Measurements from ENCODE around the gene SEMA3C. TPM values are rescaled to one million over a fixed set of nuclear protein-coding genes. Genes with fewer than 3 reads are reported as not detected.

The SEMA3C gene
- total RNA-seq, 2 experiments from 2014 or later: not detected

DNA sequence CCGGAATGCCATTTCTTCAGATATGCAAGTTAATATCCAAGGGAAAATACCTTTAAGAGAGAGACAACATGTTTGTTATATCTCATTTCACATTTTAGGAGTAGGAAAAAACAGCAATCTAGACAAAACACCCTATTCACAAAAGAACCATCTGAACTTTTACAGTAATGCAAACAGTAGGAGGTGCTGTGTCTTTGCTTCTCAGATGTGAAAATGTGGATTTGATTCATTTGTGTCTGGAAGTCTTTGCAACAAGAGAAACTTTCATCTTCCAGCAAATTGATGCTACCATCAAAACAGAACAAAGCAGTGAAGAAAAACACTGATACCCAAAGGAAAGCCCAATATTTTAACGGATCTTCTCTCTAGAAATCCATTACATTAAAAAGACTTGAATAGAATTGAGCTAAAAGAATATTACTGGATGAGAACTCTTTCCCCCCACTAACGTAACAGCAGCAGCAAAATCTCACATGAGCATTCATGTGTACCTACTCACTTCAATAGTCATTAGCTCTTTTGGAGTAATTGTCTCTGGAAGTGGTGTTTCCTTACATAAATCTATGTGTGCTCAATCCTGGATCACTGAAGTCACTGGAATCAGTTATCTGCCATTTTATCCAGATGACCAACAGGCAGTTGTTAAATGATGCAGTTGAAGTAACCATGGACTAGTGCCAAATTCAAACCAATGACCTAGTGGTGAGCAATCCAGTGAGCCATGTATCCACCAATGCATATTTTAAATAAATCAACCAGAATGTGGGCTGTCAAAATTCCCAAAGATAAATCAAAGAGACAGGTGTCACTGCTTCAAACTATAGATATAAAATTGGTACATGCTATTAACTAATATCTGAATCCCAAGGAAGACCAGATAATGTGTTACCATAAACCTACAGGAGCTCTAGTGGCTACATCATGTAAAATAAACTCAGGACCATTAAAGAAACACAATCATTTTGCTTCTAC is 1.8 kb downstream of the SEMA3C start:
- no peaks in the 10 kb centered on the region for H3K9me3 Mint-ChIP-seq (ENCODE audit: low read depth)
- DNase-seq: no peak
- peaks cover 5% of the 10 kb centered on the region for H3K4me1 Mint-ChIP-seq
- CTCF ChIA-PET: no interaction called here
- H3K27me3 Mint-ChIP-seq: peaks cover 32% of the 10 kb centered on the region
- no peak overlapping the region for H3K27ac Mint-ChIP-seq
- no peaks in the 10 kb centered on the region for H3K36me3 Mint-ChIP-seq
- no peak for ATAC-seq
- H3K4me3 Mint-ChIP-seq: no peak overlapping the region

DNA sequence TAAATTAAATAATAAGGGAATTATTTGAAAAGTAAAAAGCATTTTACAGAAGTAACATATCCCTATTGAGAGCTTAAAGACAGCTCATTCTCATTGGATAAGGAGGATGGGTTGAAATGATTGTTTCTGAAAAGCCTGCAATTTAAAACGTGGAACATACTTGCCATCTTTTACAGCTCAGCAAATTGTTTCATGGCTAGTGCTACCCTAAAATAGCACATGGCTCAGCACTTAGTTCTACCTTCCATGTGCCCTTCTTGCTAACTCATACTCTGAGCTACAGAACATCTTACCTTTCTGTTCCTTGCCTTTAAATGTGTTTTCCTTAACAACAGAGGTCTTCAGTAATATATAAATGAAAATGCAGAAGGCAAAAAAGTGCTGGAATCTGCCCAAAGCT is 8.6 kb downstream of the SEMA3C start:
- no peaks in the 10 kb centered on the region for H3K36me3 Mint-ChIP-seq
- H3K4me1 Mint-ChIP-seq: no peaks in the 10 kb centered on the region
- no peaks in the 10 kb centered on the region for H3K27me3 Mint-ChIP-seq
- no peak for DNase-seq
- ATAC-seq: no peak
- CTCF ChIA-PET: no interaction called here
- H3K9me3 Mint-ChIP-seq (ENCODE audit: low read depth): no peaks in the 10 kb centered on the region
- H3K4me3 Mint-ChIP-seq: no peak overlapping the region
- no peak overlapping the region for H3K27ac Mint-ChIP-seq

DNA sequence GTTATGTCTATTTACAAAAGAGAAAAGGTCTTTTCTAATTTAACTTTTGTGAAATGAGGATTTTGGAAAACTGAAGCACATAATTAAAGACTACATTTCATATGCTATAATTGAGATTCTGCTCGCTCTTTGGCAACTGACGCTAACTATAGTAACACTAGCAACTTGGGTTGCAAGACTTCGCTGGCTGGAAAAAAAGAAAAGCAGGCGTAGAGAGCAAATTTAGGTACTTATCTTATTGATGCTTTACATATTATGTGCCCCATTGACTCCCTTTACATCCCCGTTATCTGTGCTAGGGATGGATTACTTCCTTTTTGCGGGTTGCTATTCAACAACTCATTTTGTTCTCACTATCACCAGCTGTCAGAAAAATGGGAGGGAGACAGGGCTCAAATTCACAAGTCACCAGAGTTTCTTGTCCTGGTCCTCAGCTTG is 10.5 kb downstream of the SEMA3C start:
- Mint-ChIP-seq H3K27me3 (no peaks in the 10 kb centered on the region), H3K4me3 (no peak overlapping the region), H3K4me1 (no peaks in the 10 kb centered on the region), H3K36me3 (no peaks in the 10 kb centered on the region), H3K27ac (no peak overlapping the region), H3K9me3 (ENCODE audit: low read depth) (no peaks in the 10 kb centered on the region)
- ATAC-seq (no peak), DNase-seq (no peak)
- CTCF ChIA-PET: no interaction called here

- Mint-ChIP-seq H3K4me1 (no peaks in the 10 kb centered on the region), H3K4me3 (no peak overlapping the region), H3K27me3 (no peaks in the 10 kb centered on the region), H3K9me3 (ENCODE audit: low read depth) (no peaks in the 10 kb centered on the region), H3K27ac (no peak overlapping the region), H3K36me3 (no peaks in the 10 kb centered on the region)
- CTCF ChIA-PET: no interaction called here
- DNase-seq (no peak), ATAC-seq (no peak)
These were observed 11.2 kb downstream of the SEMA3C start for GRCh38 chr7:80907612-80908011.

- Mint-ChIP-seq H3K27me3 (no peaks in the 10 kb centered on the region), H3K9me3 (ENCODE audit: low read depth) (no peaks in the 10 kb centered on the region), H3K4me3 (no peak overlapping the region), H3K36me3 (no peaks in the 10 kb centered on the region), H3K27ac (no peak overlapping the region), H3K4me1 (no peaks in the 10 kb centered on the region)
- no peak for DNase-seq
- CTCF ChIA-PET: no interaction called here
- no peak for ATAC-seq
These were observed 11.7 kb downstream of the SEMA3C start for GRCh38 chr7:80907141-80907601.

GRCh38 chr7:80905334-80905733 is 13.5 kb downstream of the SEMA3C start:
- no peaks in the 10 kb centered on the region for H3K27me3 Mint-ChIP-seq

DNA sequence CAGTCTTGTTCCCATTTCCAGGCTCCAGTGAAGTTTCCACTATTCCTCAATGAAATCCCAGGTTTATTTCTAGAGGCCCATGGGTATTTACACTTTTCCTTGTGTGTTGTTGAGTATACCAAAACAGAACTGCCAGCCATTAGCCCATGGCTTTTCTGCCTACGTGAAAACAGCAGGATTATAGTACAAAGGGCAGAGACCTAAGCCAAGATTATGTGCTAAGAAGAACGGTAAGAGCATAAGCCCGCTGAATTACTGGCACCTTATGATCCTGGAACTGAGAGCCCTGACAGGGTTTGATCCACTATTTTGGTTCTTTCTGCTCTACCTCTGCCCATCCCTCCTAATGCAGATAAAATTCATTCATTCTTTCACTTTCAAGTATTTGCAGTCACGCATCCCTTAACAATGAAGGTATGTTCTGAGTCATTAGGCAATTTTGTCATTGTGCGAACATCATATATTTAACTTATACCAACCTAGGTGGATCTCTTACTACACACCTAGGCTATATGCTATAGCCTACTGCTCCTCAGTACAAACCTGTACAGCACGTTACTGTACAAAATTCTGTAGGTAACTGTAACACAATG is 16.0 kb downstream of the SEMA3C start:
- no peak for ATAC-seq
- no peak for DNase-seq
- Mint-ChIP-seq H3K36me3 (no peaks in the 10 kb centered on the region), H3K27ac (no peak overlapping the region), H3K9me3 (ENCODE audit: low read depth) (peaks cover 2% of the 10 kb centered on the region), H3K4me1 (no peaks in the 10 kb centered on the region), H3K27me3 (no peaks in the 10 kb centered on the region), H3K4me3 (no peak overlapping the region)
- CTCF ChIA-PET: no interaction called here

More at GRCh38 chr7:80905334-80905733, 13.5 kb downstream of the SEMA3C start:
- Mint-ChIP-seq H3K9me3 (ENCODE audit: low read depth) (peaks cover 2% of the 10 kb centered on the region), H3K4me1 (no peaks in the 10 kb centered on the region), H3K36me3 (no peaks in the 10 kb centered on the region), H3K4me3 (no peak overlapping the region), H3K27ac (no peak overlapping the region)
- DNase-seq (no peak), ATAC-seq (no peak)
- CTCF ChIA-PET: no interaction called here

GRCh38 chr7:80902019-80902418 is 16.8 kb downstream of the SEMA3C start:
- Mint-ChIP-seq H3K27me3 (no peaks in the 10 kb centered on the region), H3K9me3 (ENCODE audit: low read depth) (peaks cover 5% of the 10 kb centered on the region), H3K4me3 (no peak overlapping the region), H3K27ac (no peak overlapping the region), H3K4me1 (no peaks in the 10 kb centered on the region), H3K36me3 (no peaks in the 10 kb centered on the region)
- CTCF ChIA-PET: no interaction called here
- no peak for DNase-seq
- ATAC-seq: no peak

DNA sequence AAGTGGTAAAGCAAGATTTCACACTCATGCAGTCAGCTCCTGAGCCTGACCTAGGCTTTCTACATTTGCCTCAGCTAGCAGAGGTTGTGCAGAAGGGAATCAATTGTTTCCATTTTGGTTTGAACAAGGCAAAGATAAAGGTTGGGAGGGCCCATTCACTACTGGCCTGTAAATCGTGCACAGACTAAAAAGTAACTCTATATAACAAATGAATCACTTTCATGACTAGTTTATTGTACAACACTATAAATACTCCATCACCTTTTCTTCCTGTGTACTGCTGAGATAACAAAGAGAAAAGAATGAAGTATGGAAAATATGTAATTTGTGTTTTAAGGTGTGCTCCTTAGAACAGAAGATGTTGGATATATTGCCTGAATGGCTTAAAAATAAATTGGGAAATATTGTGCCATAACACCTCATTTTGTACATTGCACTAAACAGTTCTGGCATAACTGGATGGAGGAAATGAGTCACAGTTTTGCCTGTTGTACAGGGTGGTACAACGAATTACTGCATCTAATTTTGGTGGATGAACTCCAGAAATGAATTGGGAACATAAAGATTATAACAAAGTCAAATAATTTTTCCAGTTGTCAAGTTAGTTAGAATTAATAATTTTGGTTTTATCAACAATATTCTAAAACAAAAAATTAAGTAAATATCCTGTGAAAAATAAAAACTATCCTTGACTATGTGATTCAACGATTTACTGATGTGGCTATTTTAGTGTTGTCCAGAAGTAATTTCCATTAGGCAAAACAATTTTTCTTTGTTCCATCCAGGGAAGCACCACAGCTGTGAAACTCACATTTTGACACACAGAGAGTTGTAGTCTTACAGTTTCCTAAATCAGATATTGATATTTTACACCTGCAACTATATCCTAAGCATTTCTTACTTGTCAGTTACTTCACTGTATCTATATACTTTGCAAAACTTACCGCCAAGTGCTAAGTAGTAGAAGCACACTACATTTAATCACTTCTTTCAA is 18.0 kb downstream of the SEMA3C start:
- Mint-ChIP-seq H3K27me3 (no peaks in the 10 kb centered on the region), H3K4me1 (no peaks in the 10 kb centered on the region), H3K4me3 (no peak overlapping the region), H3K9me3 (ENCODE audit: low read depth) (peaks cover 5% of the 10 kb centered on the region), H3K36me3 (no peaks in the 10 kb centered on the region), H3K27ac (no peak overlapping the region)
- CTCF ChIA-PET: no interaction called here
- ATAC-seq (no peak), DNase-seq (no peak)

DNA sequence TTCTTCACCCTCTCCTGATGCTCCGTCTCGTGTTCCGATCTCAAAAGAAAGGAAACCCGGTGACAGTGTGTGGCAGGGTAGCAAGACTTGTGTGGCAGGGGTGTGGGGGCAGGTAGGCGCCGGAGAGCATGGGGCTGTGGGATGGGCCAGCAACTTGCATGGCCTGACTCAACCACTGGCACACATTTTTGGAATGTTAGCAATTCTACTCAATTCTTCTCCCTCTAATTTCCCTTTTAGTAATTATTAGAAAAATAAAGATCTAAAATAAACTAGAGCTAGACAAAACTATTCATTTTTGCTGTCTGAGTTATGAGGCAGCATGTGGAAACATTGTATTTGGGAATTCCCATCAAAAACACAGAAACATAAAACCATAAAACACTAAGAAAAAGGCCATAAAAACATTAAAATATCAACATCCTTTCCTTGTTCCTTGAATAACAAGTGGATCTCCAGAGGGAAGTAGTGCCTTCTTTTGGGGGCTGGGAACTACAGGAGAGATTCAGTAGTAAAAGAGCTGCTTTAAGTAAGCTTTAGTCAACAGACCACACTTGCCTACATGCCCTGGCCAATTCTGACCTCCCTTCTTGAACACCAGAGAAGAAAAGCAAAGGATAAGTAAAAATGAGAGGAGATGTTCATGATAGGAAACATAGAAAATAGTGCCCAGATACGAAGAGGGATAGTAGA is 21.8 kb downstream of the SEMA3C start:
- Mint-ChIP-seq H3K4me3 (no peak overlapping the region), H3K27ac (no peak overlapping the region), H3K27me3 (no peaks in the 10 kb centered on the region), H3K36me3 (no peaks in the 10 kb centered on the region), H3K9me3 (ENCODE audit: low read depth) (peaks cover 5% of the 10 kb centered on the region), H3K4me1 (no peaks in the 10 kb centered on the region)
- ATAC-seq (no peak), DNase-seq (no peak)
- CTCF ChIA-PET: no interaction called here

DNA sequence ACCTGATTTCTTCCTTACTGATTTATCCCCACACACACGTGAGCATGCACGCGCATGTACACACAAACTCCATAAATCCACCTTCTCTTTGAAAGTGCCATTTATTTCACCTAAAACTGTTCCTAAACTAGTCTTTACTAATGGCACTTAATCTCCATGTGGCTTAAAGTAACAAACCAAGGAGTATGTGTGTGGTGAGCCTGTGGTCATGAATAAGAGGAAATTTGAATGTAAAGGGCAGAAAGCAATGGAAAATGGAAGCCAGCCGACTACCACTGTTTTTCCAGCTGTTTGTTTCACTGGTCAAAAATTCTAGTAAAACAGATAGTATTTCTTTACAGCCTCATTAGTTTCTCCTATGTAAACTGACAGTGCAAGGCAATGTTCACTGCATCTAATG is 23.8 kb downstream of the SEMA3C start:
- Mint-ChIP-seq H3K9me3 (ENCODE audit: low read depth) (peaks cover 3% of the 10 kb centered on the region), H3K27ac (no peak overlapping the region), H3K4me3 (no peak overlapping the region), H3K4me1 (no peaks in the 10 kb centered on the region), H3K27me3 (no peaks in the 10 kb centered on the region), H3K36me3 (no peaks in the 10 kb centered on the region)
- CTCF ChIA-PET: no interaction called here
- DNase-seq (no peak), ATAC-seq (no peak)

DNA sequence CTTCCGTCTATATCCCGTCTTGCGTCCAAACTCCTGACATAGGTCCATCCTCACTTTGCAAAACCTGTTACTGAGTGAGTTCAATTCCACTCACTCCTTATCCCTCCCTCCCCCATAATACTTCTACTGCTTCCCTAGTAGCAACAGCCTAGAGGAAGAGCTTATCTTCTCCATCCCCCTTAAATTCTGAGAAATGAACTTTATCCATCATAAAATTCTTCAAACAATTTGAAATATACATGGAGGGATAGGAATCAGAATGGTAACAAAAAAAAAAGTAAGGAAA is 27.6 kb downstream of the SEMA3C start:
- DNase-seq (no peak), ATAC-seq (no peak)
- no peaks in the 10 kb centered on the region for H3K4me1 Mint-ChIP-seq
- H3K36me3 Mint-ChIP-seq: no peaks in the 10 kb centered on the region
- H3K4me3 Mint-ChIP-seq: no peak overlapping the region
- H3K27me3 Mint-ChIP-seq: no peaks in the 10 kb centered on the region
- H3K27ac Mint-ChIP-seq: no peak overlapping the region
- H3K9me3 Mint-ChIP-seq (ENCODE audit: low read depth): no peaks in the 10 kb centered on the region
- CTCF ChIA-PET: no interaction called here
